Suppressor macrophage (primary cell): ENCODE data around the gene COPZ1.
"Not testable (repeated sequence)": the region's sequence is repeated elsewhere in the genome, so short reads cannot be mapped to it uniquely, and the experiment has no call there.

Experiments
- DNase-seq, 4 experiments: peaks; one replicate each; pipeline ENCODE4 v3.0.0-alpha.2; 2020 to 2022

COPZ1 gene

GRCh38 chr12:54337280-54337842 lies 12.4 kb downstream of the COPZ1 start:
- DNase-seq: peak; percentile 54 to 79 (median 71)

GRCh38 chr12:54337854-54338650 lies 13.1 kb downstream of the COPZ1 start:
- peak in 1 of 4 experiments; percentile 44 for DNase-seq

- no peak for DNase-seq
Observed at GRCh38 chr12:54338698-54339296, 13.9 kb downstream of the COPZ1 start.

- DNase-seq: no peak
Observed at GRCh38 chr12:54340846-54341245, 15.9 kb downstream of the COPZ1 start.

GRCh38 chr12:54341378-54342300 lies 16.7 kb downstream of the COPZ1 start:
- DNase-seq: no peak

GRCh38 chr12:54349036-54349435 lies 24.1 kb downstream of the COPZ1 start:
- DNase-seq: no peak

- no peak for DNase-seq
Observed at GRCh38 chr12:54349679-54350078, 24.7 kb downstream of the COPZ1 start.

GRCh38 chr12:54350743-54351142 lies 25.8 kb downstream of the COPZ1 start:
- no peak for DNase-seq

GRCh38 chr12:54351341-54351740 lies 26.4 kb downstream of the COPZ1 start:
- DNase-seq: no peak

GRCh38 chr12:54352022-54352531 lies 27.1 kb downstream of the COPZ1 start:
- DNase-seq: peak in 3 of 4 experiments; percentile 46 to 54 (median 50)

- peak; percentile 16 to 58 (median 48) for DNase-seq
Observed at GRCh38 chr12:54352891-54353874, 28.3 kb downstream of the COPZ1 start.

GRCh38 chr12:54354271-54354670 lies 29.3 kb downstream of the COPZ1 start:
- not testable (repeated sequence) for DNase-seq

GRCh38 chr12:54355104-54355815 lies 30.3 kb downstream of the COPZ1 start:
- DNase-seq: no peak

- DNase-seq: no peak
Observed at GRCh38 chr12:54356228-54356627, 31.3 kb downstream of the COPZ1 start.

- no peak for DNase-seq
Observed at GRCh38 chr12:54356951-54357356, 32.0 kb downstream of the COPZ1 start.

GRCh38 chr12:54357506-54358190 lies 32.7 kb downstream of the COPZ1 start:
- DNase-seq: no peak

- DNase-seq: peak in 1 of 4 experiments; percentile 36
Observed at GRCh38 chr12:54358191-54358944, 33.4 kb downstream of the COPZ1 start.

- peak; percentile 96 to 99 (median 98) for DNase-seq
Observed at GRCh38 chr12:54358945-54359761, 34.2 kb downstream of the COPZ1 start.
